Endodermal cell (in vitro differentiated cells): ENCODE data around the gene PCBP2. TPM values are rescaled to one million over a fixed set of nuclear protein-coding genes. Genes with fewer than 3 reads are reported as not detected.

Experiments
- DNase-seq: peaks from one replicate; pipeline ENCODE4 v3.0.0-alpha.2; 2017
- H3K27ac ChIP-seq: 2 replicates; pipeline ENCODE4 v1.5.1; 2013; ENCODE audit warnings: mild to moderate bottlenecking, low read depth, low read length, moderate library complexity
- H3K27me3 ChIP-seq: 2 replicates; pipeline ENCODE4 v1.6.1; 2013; ENCODE audit warnings: mild to moderate bottlenecking, low read length, moderate library complexity; ENCODE audit not compliant: insufficient read depth, control insufficient read depth, poor library complexity, severe bottlenecking
- H3K36me3 ChIP-seq: 2 replicates; pipeline ENCODE4 v1.7.0; 2013; ENCODE audit warnings: mild to moderate bottlenecking, low read length, moderate library complexity; ENCODE audit not compliant: control insufficient read depth, insufficient read depth
- H3K4me1 ChIP-seq: one replicate; pipeline ENCODE4 v1.7.0; 2013; ENCODE audit warnings: low read length; ENCODE audit not compliant: control insufficient read depth, insufficient read depth
- H3K4me3 ChIP-seq: 2 replicates; pipeline ENCODE4 v1.5.1; 2013; ENCODE audit warnings: mild to moderate bottlenecking, low read length, moderate library complexity
- H3K9ac ChIP-seq: 2 replicates; pipeline ENCODE4 v1.6.1; 2013; ENCODE audit warnings: mild to moderate bottlenecking, low read length, moderate library complexity; ENCODE audit not compliant: poor library complexity, severe bottlenecking; ENCODE audit errors: extremely low read depth
- H3K9me3 ChIP-seq: 2 replicates; pipeline ENCODE4 v1.6.1; 2013; ENCODE audit warnings: mild to moderate bottlenecking, low read length, moderate library complexity; ENCODE audit not compliant: control insufficient read depth
- H3K27ac Mint-ChIP-seq: 2 replicates; pipeline ENCODE4 v1.8.0; 2020; ENCODE audit warnings: mixed read lengths
- H3K27me3 Mint-ChIP-seq: 2 replicates; pipeline ENCODE4 v1.8.0; 2021; ENCODE audit warnings: mild to moderate bottlenecking, mixed read lengths; ENCODE audit not compliant: insufficient read depth
- H3K36me3 Mint-ChIP-seq: 2 replicates; pipeline ENCODE4 v1.8.0; 2020; ENCODE audit warnings: low read depth, mixed read lengths
- H3K4me1 Mint-ChIP-seq: 2 replicates; pipeline ENCODE4 v1.8.0; 2020; ENCODE audit warnings: mixed read lengths
- H3K4me3 Mint-ChIP-seq: 2 replicates; pipeline ENCODE4 v1.8.0; 2020; ENCODE audit warnings: mild to moderate bottlenecking, moderate library complexity, mixed read lengths
- H3K9me3 Mint-ChIP-seq: 2 replicates; pipeline ENCODE4 v1.8.0; 2020; ENCODE audit warnings: mild to moderate bottlenecking, mixed read lengths
- WGBS, 2 experiments: methylation state at CpG; one replicate each; pipeline versions ENCODE4 v1.1.5 to v1.1.7; 2013; ENCODE audit warnings: missing lambda C conversion rate in 2 of 2, mixed read lengths in 1 of 2; ENCODE audit not compliant: insufficient coverage in 1 of 2, insufficient read length in 1 of 2; 5-methylcytosine and 5-hydroxymethylcytosine counted together
- total RNA-seq, 2 donors: library from RNA; stranded (reverse); fragmentation: NEBNext Ultra II Directional in 1 of 2; extraction: Animal tissue kit (Norgen Biotek cat#: 25700) in 1 of 2; gene quantifications; 2 replicates in 1 of 2; 3 replicates in 1 of 2; pipeline ENCODE4 v1.2.1, GENCODE V29; 2021
- TF ChIP-seq, protein P1 (sequence below): fragments of 200-600 bp; sonication (generic); conservative IDR thresholded peaks from 2 replicates; pipeline ENCODE4 v1.5.0; 2021; ENCODE audit warnings: antibody characterized with exemption, mild to moderate bottlenecking

Gene PCBP2
- total RNA-seq, 2 donors from 2014 or later = 1,281 to 1,338 TPM

GRCh38 chr12:53427905-53428594, 23.9 kb upstream of the PCBP2 start:
- no peaks in the 10 kb centered on the region for H3K9me3 Mint-ChIP-seq
- H3K9ac ChIP-seq = no peak overlapping the region
- TF ChIP-seq, protein P1, sequence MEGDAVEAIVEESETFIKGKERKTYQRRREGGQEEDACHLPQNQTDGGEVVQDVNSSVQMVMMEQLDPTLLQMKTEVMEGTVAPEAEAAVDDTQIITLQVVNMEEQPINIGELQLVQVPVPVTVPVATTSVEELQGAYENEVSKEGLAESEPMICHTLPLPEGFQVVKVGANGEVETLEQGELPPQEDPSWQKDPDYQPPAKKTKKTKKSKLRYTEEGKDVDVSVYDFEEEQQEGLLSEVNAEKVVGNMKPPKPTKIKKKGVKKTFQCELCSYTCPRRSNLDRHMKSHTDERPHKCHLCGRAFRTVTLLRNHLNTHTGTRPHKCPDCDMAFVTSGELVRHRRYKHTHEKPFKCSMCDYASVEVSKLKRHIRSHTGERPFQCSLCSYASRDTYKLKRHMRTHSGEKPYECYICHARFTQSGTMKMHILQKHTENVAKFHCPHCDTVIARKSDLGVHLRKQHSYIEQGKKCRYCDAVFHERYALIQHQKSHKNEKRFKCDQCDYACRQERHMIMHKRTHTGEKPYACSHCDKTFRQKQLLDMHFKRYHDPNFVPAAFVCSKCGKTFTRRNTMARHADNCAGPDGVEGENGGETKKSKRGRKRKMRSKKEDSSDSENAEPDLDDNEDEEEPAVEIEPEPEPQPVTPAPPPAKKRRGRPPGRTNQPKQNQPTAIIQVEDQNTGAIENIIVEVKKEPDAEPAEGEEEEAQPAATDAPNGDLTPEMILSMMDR = no peak
- no peaks in the 10 kb centered on the region for H3K27me3 ChIP-seq
- H3K36me3 ChIP-seq = no peaks in the 10 kb centered on the region
- no peak overlapping the region for H3K4me3 ChIP-seq
- no peak overlapping the region for H3K27ac Mint-ChIP-seq
- no peaks in the 10 kb centered on the region for H3K9me3 ChIP-seq
- peaks cover 39% of the 10 kb centered on the region for H3K4me1 Mint-ChIP-seq
- DNase-seq = no peak
- H3K27ac ChIP-seq = no peak overlapping the region
- WGBS, 2 experiments = 91 to 96% methylated on average over 4 to 7 of the region's 7 CpGs
- H3K4me3 Mint-ChIP-seq = no peak overlapping the region
- peaks cover 21% of the 10 kb centered on the region for H3K4me1 ChIP-seq
- no peaks in the 10 kb centered on the region for H3K27me3 Mint-ChIP-seq
- H3K36me3 Mint-ChIP-seq = peaks cover 17% of the 10 kb centered on the region

DNA sequence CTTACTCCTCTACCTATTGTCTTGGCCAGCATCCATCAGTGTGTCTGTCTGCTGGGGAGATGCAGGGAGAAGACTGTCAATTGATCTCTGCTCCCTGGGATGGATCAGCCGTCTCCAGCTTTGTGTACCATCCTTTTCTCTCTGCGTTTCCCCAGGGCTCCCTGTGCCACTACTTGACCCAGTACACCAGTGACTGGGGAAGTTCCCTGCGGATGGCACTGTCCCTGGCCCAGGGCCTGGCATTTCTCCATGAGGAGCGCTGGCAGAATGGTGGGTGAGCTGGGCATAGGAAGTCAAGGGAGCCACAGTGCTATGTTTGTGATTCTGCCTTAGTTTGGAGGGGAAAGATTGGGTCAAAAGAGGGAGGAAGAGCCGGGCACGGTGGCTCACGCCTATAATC, 23.2 kb upstream of the PCBP2 start:
- Mint-ChIP-seq H3K4me1 (peaks cover 33% of the 10 kb centered on the region), H3K36me3 (peaks cover 17% of the 10 kb centered on the region), H3K27me3 (no peaks in the 10 kb centered on the region), H3K4me3 (no peak overlapping the region), H3K27ac (no peak overlapping the region), H3K9me3 (no peaks in the 10 kb centered on the region)
- H3K4me1 ChIP-seq = peaks cover 17% of the 10 kb centered on the region
- no peak for DNase-seq
- WGBS, 2 experiments = 83 to 100% methylated on average over 1 to 7 of the region's 7 CpGs
- H3K9me3 ChIP-seq = no peaks in the 10 kb centered on the region
- no peak overlapping the region for H3K4me3 ChIP-seq
- no peaks in the 10 kb centered on the region for H3K27me3 ChIP-seq
- no peak overlapping the region for H3K27ac ChIP-seq
- H3K9ac ChIP-seq = no peak overlapping the region
- H3K36me3 ChIP-seq = no peaks in the 10 kb centered on the region
- TF ChIP-seq, protein P1 = no peak

GRCh38 chr12:53430116-53430515, 21.8 kb upstream of the PCBP2 start:
- TF ChIP-seq, protein P1 = no peak
- H3K36me3 Mint-ChIP-seq = peaks cover 17% of the 10 kb centered on the region
- H3K27ac Mint-ChIP-seq = no peak overlapping the region
- peaks cover 20% of the 10 kb centered on the region for H3K4me1 Mint-ChIP-seq
- Histone ChIP-seq H3K9ac (no peak overlapping the region), H3K27me3 (no peaks in the 10 kb centered on the region), H3K27ac (no peak overlapping the region), H3K4me3 (no peak overlapping the region), H3K9me3 (no peaks in the 10 kb centered on the region), H3K4me1 (peaks cover 4% of the 10 kb centered on the region), H3K36me3 (no peaks in the 10 kb centered on the region)
- no peaks in the 10 kb centered on the region for H3K9me3 Mint-ChIP-seq
- H3K4me3 Mint-ChIP-seq = no peak overlapping the region
- WGBS, 2 experiments = 63 to 91% methylated on average over 2 to 5 of the region's 5 CpGs
- no peak for DNase-seq
- no peaks in the 10 kb centered on the region for H3K27me3 Mint-ChIP-seq
